Ovary (tissue), 9 donors: ENCODE results near the gene TRMT44. TPM values are rescaled to one million over a fixed set of nuclear protein-coding genes. Genes with fewer than 3 reads are reported as not detected.

Experiments
- DNase-seq, 5 donors: peaks; one replicate each; pipeline ENCODE4 v3.0.0-alpha.2; 2019 to 2020
- H3K27ac ChIP-seq, 2 donors: fragments of 200-600 bp; one replicate each; pipeline versions ENCODE4 v1.5.1 to v1.8.0; 2019 to 2022
- H3K27me3 ChIP-seq: fragments of 200-600 bp; one replicate; pipeline ENCODE4 v1.8.0; 2022
- H3K36me3 ChIP-seq: fragments of 200-600 bp; sonication (generic); one replicate; pipeline ENCODE4 v1.5.1; 2019
- H3K4me1 ChIP-seq: one replicate; pipeline ENCODE4 v1.8.1; 2013; ENCODE audit warnings: mild to moderate bottlenecking, moderate library complexity; ENCODE audit not compliant: insufficient read depth
- H3K4me3 ChIP-seq: fragments of 200-600 bp; sonication (generic); one replicate; pipeline ENCODE4 v1.5.1; 2017
- H3K9me3 ChIP-seq, 2 donors: fragments of 200-600 bp in 1 of 2; sonication (generic) in 1 of 2; one replicate each; pipeline versions ENCODE4 v1.5.1 to v1.8.1; 2013 to 2019; ENCODE audit warnings: mild to moderate bottlenecking in 1 of 2, moderate library complexity in 1 of 2
- CTCF ChIP-seq, 3 donors: fragments of 450-650 bp in 2 of 3; fragments of 200-600 bp in 1 of 3; IDR thresholded peaks; one replicate each; pipeline versions ENCODE4 v1.5.1 to v1.8.0; 2016 to 2022; ENCODE audit warnings: antibody characterized with exemption in 3 of 3, mild to moderate bottlenecking in 1 of 3
- EP300 ChIP-seq: sonication (generic); formaldehyde crosslinking; IDR thresholded peaks from one replicate; pipeline ENCODE4 v1.6.1; 2017; ENCODE audit warnings: antibody characterized with exemption
- POLR2A ChIP-seq: fragments of 450-650 bp; IDR thresholded peaks from one replicate; pipeline ENCODE4 v1.6.1; 2017; ENCODE audit warnings: antibody characterized with exemption, mild to moderate bottlenecking, moderate library complexity
- WGBS, 3 donors: extraction: QIAGEN DNeasy Blood & Tissue Kit in 1 of 3; methylation state at CpG; one replicate each; pipeline versions ENCODE4 v1.1.5 to v1.1.7; 2013 to 2017; 5-methylcytosine and 5-hydroxymethylcytosine counted together
- intact Hi-C, 4 donors: fragments of 100-400 bp; cut with DNase I; formaldehyde crosslinking; loops; one replicate each; pipeline versions ENCODE4 v1.11.0 to v1.15.1; 2022 to 2023
- polyA plus RNA-seq, 2 donors: library from polyadenylated mRNA; stranded (reverse); fragments of 200-250 nt in 1 of 2; fragments of 350-450 nt in 1 of 2; fragmentation: Illumina TruSeq in 1 of 2; extraction: RNeasy Lipid Tissue Mini Kit (QIAGEN cat#74804) in 1 of 2; gene quantifications; one replicate each; pipeline ENCODE4 v1.2.3, GENCODE V29; 2013 to 2014
- total RNA-seq, 7 donors: library from RNA; depleted of rRNA in 2 of 7; stranded (reverse); fragments of >200 nt in 2 of 7; fragmentation: NEBNext Ultra II Directional in 3 of 7; extraction: Animal tissue kit (Norgen Biotek cat#: 25700) in 3 of 7; gene quantifications; one replicate each; pipeline versions ENCODE4 v1.1.0 to v1.2.4, GENCODE V29; 2016 to 2023
- donor health status: DM: no; HTN: no; CAD: no; lungs with moderate emphysema.
- donor health status: DM: no; HTN: no; CAD: no.
- donor health status: Bipolar disorder and iron deficiency.
- donor health status: DM: yes; HTN: yes; CAD: no.
- donor health status: DM: no; HTN: no; CAD: no.
- donor health status: DM: yes; HTN: yes; CAD: no.

TRMT44 gene
- total and polyA plus RNA-seq, 9 donors, result 14.6 to 54.8 (median 32.8) TPM

DNA sequence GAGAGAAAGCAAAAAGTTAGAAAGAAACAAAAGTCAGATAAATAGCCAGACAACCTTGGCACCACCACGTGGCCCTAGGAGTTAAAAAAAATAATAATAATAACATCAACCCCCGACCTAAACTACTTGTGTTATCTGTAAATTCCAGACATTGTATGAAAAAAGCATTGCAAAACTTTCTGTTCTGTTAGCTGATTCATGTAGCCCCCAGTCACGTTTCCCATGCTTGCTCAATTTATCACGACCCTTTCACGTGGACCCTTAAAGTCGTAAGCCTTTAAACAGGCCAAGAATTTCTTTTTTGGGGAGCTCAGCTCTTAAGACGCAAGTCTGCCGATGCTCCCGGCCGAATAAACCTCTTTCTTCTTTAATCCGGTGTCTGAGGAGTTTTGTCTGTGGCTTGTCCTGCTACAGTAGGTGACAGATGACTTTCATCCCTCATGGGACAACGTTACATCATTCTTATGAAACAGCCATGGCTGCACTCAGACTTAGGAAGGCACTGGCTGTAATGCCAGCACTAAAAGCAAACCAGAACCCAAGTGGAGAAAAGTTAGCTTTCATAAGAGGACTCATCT, 574 bp upstream of the TRMT44 start:
- Histone ChIP-seq H3K4me3 (peak overlapping the region; percentile 88), H3K9me3 (no peaks in the 10 kb centered on the region), H3K27ac (peak overlapping the region; percentile 3 to 90), H3K4me1 (peaks cover 16% of the 10 kb centered on the region), H3K27me3 (no peaks in the 10 kb centered on the region), H3K36me3 (no peaks in the 10 kb centered on the region)
- 1 to 13% (median 1%) methylated on average over 12 of the region's 12 CpGs for WGBS, 3 donors
- intact Hi-C loops, result no loop called here
- peak in 1 of 5 donors; percentile 35 for DNase-seq
- TF ChIP-seq POLR2A (no peak), EP300 (no peak), CTCF (IDR thresholded peaks at IDR 0.05) (no peak)

- H3K4me1 ChIP-seq, result peaks cover 11% of the 10 kb centered on the region
Measured at GRCh38 chr4:8441499-8442091, 1.0 kb downstream of the TRMT44 start.

GRCh38 chr4:8442596-8443358, 2.2 kb downstream of the TRMT44 start:
- Histone ChIP-seq H3K4me3 (no peak overlapping the region), H3K36me3 (no peaks in the 10 kb centered on the region), H3K27ac (no peak overlapping the region), H3K9me3 (no peaks in the 10 kb centered on the region), H3K27me3 (no peaks in the 10 kb centered on the region), H3K4me1 (peaks cover 9% of the 10 kb centered on the region)
- intact Hi-C loops, result no loop called here
- no peak for DNase-seq
- TF ChIP-seq CTCF (IDR thresholded peaks at IDR 0.05), result no peak
- no peak for TF ChIP-seq EP300
- TF ChIP-seq POLR2A, result no peak
- WGBS, 3 donors, result 57 to 70% (median 58%) methylated on average over 10 of the region's 10 CpGs

More at GRCh38 chr4:8441499-8442091, 1.0 kb downstream of the TRMT44 start:
- H3K9me3 ChIP-seq, result no peaks in the 10 kb centered on the region
- no peak for TF ChIP-seq POLR2A
- H3K4me3 ChIP-seq, result peak overlapping the region; percentile 88
- 31 to 59% (median 42%) methylated on average over 17 of the region's 17 CpGs for WGBS, 3 donors
- intact Hi-C loops, result no loop called here
- H3K27me3 ChIP-seq, result no peaks in the 10 kb centered on the region
- H3K27ac ChIP-seq, result no peak overlapping the region
- no peak for DNase-seq
- H3K36me3 ChIP-seq, result no peaks in the 10 kb centered on the region

- TF ChIP-seq EP300, result no peak
- no peak for TF ChIP-seq POLR2A
- TF ChIP-seq CTCF (IDR thresholded peaks at IDR 0.05), result no peak
- Histone ChIP-seq H3K27ac (no peak overlapping the region), H3K4me1 (peaks cover 3% of the 10 kb centered on the region), H3K9me3 (no peaks in the 10 kb centered on the region), H3K36me3 (no peaks in the 10 kb centered on the region), H3K4me3 (no peak overlapping the region), H3K27me3 (no peaks in the 10 kb centered on the region)
- intact Hi-C loops, result no loop called here
- 79 to 84% (median 81%) methylated on average over 6 of the region's 6 CpGs for WGBS, 3 donors
- DNase-seq, result no peak
Measured at GRCh38 chr4:8443801-8444200, 3.2 kb downstream of the TRMT44 start.

DNA sequence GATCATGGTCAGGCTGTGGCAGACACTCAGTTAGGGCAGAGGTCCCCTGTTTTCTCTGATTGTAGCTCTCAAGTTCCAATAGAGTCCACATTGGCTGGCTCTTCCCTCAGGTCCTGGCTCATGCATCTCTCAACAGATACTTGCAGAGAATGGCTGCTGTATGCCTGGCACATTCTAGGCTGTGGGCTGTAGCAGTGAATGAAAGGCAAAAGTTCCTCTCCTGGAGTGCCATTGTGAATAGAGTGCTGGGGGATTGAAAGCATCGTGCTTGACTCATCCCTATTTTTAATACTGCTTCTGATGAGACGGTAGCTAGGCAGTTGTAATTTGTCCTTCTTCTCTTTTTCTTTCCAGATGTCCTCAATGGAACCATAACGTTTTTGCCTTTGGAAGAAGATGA, 5.5 kb downstream of the TRMT44 start:
- no peak for DNase-seq
- H3K4me3 ChIP-seq, result no peak overlapping the region
- no peak for TF ChIP-seq EP300
- no peak for TF ChIP-seq CTCF (IDR thresholded peaks at IDR 0.05)
- WGBS, 3 donors, result 62 to 74% (median 65%) methylated on average over 3 of the region's 3 CpGs
- H3K36me3 ChIP-seq, result no peaks in the 10 kb centered on the region
- H3K27me3 ChIP-seq, result no peaks in the 10 kb centered on the region
- no peak overlapping the region for H3K27ac ChIP-seq
- H3K9me3 ChIP-seq, result no peaks in the 10 kb centered on the region
- intact Hi-C loops, result no loop called here
- H3K4me1 ChIP-seq, result peaks cover 2% of the 10 kb centered on the region
